Chondrocyte (in vitro differentiated cells): Measurements from ENCODE around the gene CUEDC1. TPM values are rescaled to one million over a fixed set of nuclear protein-coding genes. Genes with fewer than 3 reads are reported as not detected.

Experiments
- DNase-seq: peaks from one replicate; pipeline ENCODE4 v3.0.0; 2021; ENCODE audit warnings: mixed read lengths, low spot score
- H3K27ac Mint-ChIP-seq: one replicate; pipeline ENCODE4 v1.8.0; 2021; ENCODE audit warnings: mild to moderate bottlenecking, moderate library complexity, mixed read lengths; ENCODE audit not compliant: unreplicated experiment
- H3K27me3 Mint-ChIP-seq: 2 replicates; pipeline ENCODE4 v1.8.0; 2021; ENCODE audit warnings: low read depth, mixed read lengths
- H3K36me3 Mint-ChIP-seq: 2 replicates; pipeline ENCODE4 v1.8.0; 2021; ENCODE audit warnings: low read depth, mixed read lengths
- H3K4me1 Mint-ChIP-seq: 2 replicates; pipeline ENCODE4 v1.8.0; 2021; ENCODE audit warnings: low read depth, mild to moderate bottlenecking, mixed read lengths
- H3K4me3 Mint-ChIP-seq: one replicate; pipeline ENCODE4 v1.8.0; 2021; ENCODE audit warnings: mild to moderate bottlenecking, moderate library complexity, mixed read lengths; ENCODE audit not compliant: unreplicated experiment
- H3K9me3 Mint-ChIP-seq: 2 replicates; pipeline ENCODE4 v1.8.0; 2021; ENCODE audit warnings: low read depth, mixed read lengths
- CTCF ChIP-seq: fragments of 200-600 bp; sonication (generic); IDR thresholded peaks from 2 replicates; pipeline ENCODE4 v1.5.0; 2021; ENCODE audit warnings: antibody characterized with exemption, mild to moderate bottlenecking, moderate library complexity
- total RNA-seq: library from RNA; stranded (reverse); gene quantifications from 3 replicates; pipeline ENCODE4 v1.2.1, GENCODE V29; 2021

CUEDC1 gene
- total RNA-seq, 1 donor from 2014 or later: 41.9 TPM

- Mint-ChIP-seq H3K9me3 (no peaks in the 10 kb centered on the region), H3K27ac (no peak overlapping the region), H3K27me3 (no peaks in the 10 kb centered on the region), H3K4me3 (no peak overlapping the region), H3K36me3 (peaks cover 2% of the 10 kb centered on the region), H3K4me1 (peaks cover 44% of the 10 kb centered on the region)
- no peak for TF ChIP-seq CTCF
- DNase-seq: no peak
Measured at GRCh38 chr17:57928928-57929327, 26.3 kb downstream of the CUEDC1 start.

GRCh38 chr17:57927048-57927723 lies 28.0 kb downstream of the CUEDC1 start:
- Mint-ChIP-seq H3K9me3 (no peaks in the 10 kb centered on the region), H3K27ac (peak overlapping the region; percentile 83), H3K36me3 (peaks cover 2% of the 10 kb centered on the region), H3K27me3 (no peaks in the 10 kb centered on the region), H3K4me1 (peaks cover 44% of the 10 kb centered on the region), H3K4me3 (no peak overlapping the region)
- TF ChIP-seq CTCF: no peak
- DNase-seq: no peak

DNA sequence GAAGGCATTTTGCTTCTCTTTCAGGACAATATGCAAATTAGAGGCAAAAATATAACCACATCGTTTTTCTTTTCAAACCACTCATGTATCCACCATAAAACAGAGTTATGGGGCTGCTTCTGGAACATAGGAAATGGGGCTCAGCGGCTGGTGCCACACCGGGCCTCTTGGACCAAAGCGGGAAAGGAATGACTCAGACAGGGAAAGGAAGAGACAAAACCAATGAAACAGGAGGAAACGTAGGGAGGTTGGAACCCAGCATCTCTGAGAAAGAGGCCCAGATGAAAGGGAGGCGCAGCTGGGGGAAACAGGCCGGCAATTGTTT lies 28.5 kb downstream of the CUEDC1 start:
- Mint-ChIP-seq H3K4me3 (no peak overlapping the region), H3K27ac (peak overlapping the region; percentile 83), H3K4me1 (peaks cover 46% of the 10 kb centered on the region), H3K9me3 (no peaks in the 10 kb centered on the region), H3K27me3 (no peaks in the 10 kb centered on the region), H3K36me3 (no peaks in the 10 kb centered on the region)
- TF ChIP-seq CTCF: no peak
- no peak for DNase-seq

GRCh38 chr17:57925361-57925990 lies 29.7 kb downstream of the CUEDC1 start:
- Mint-ChIP-seq H3K4me1 (peaks cover 45% of the 10 kb centered on the region), H3K4me3 (no peak overlapping the region), H3K27me3 (no peaks in the 10 kb centered on the region), H3K27ac (no peak overlapping the region), H3K9me3 (no peaks in the 10 kb centered on the region), H3K36me3 (peaks cover 2% of the 10 kb centered on the region)
- no peak for TF ChIP-seq CTCF
- DNase-seq: no peak

- H3K27me3 Mint-ChIP-seq: no peaks in the 10 kb centered on the region
- no peak for TF ChIP-seq CTCF
- H3K4me1 Mint-ChIP-seq: peaks cover 48% of the 10 kb centered on the region
- no peak overlapping the region for H3K4me3 Mint-ChIP-seq
- H3K27ac Mint-ChIP-seq: no peak overlapping the region
- DNase-seq: no peak
- no peaks in the 10 kb centered on the region for H3K9me3 Mint-ChIP-seq
- H3K36me3 Mint-ChIP-seq: peaks cover 2% of the 10 kb centered on the region
Measured at GRCh38 chr17:57924677-57925076, 30.5 kb downstream of the CUEDC1 start.
